Measurements from ENCODE around the gene RPS2.

The RPS2 gene

GRCh38 chr16:1976951-1977874, 12.6 kb upstream of the RPS2 start:
- peaks cover 44 to 46% of the 10 kb centered on the region in 2 experiments for H3K36me3 ChIP-seq (ENCODE audit: control insufficient read depth in 1 of 2, insufficient read depth in 2 of 2, low read length in 2 of 2)
- H2BK120ac ChIP-seq (ENCODE audit: insufficient read depth, low read length, poor library complexity): no peak overlapping the region
- no peak overlapping the region for H3K14ac ChIP-seq (ENCODE audit: low read length)
- no peak overlapping the region for H3K9ac ChIP-seq (ENCODE audit: low read length)
- no peak for DNase-seq
- H3K79me2 ChIP-seq (ENCODE audit: control insufficient read depth, insufficient read depth, low read length, poor library complexity): peaks cover 6% of the 10 kb centered on the region
- no peak overlapping the region for H4K12ac ChIP-seq (ENCODE audit: low read depth, low read length)
- H2BK12ac ChIP-seq (ENCODE audit: low read length): no peak overlapping the region
- H3K4me3 ChIP-seq (ENCODE audit: low read depth, low read length): no peak overlapping the region
- H4K91ac ChIP-seq (ENCODE audit: low read depth, low read length): no peak overlapping the region
- no peak overlapping the region for H3K4me2 ChIP-seq (ENCODE audit: low read length)
- peaks cover 31% of the 10 kb centered on the region for H3K27me3 ChIP-seq (ENCODE audit: insufficient read depth, low read length)
- H3K4me1 ChIP-seq (ENCODE audit: control insufficient read depth in 1 of 2, insufficient read depth in 2 of 2, low read length in 2 of 2): peaks cover 16 to 19% of the 10 kb centered on the region in 2 experiments
- H2BK5ac ChIP-seq (ENCODE audit: low read depth, low read length, poor library complexity): no peak overlapping the region
- H3K4ac ChIP-seq (ENCODE audit: low read depth, low read length): no peak overlapping the region
- peaks cover 8% of the 10 kb centered on the region for H3K9me3 ChIP-seq (ENCODE audit: insufficient read depth, low read depth, low read length)
- H3K23ac ChIP-seq (ENCODE audit: low read length): no peak overlapping the region
- no peak overlapping the region for H2AFZ ChIP-seq (ENCODE audit: insufficient read depth, low read length, poor library complexity)
- H3K79me1 ChIP-seq (ENCODE audit: low read length): peaks cover 4% of the 10 kb centered on the region
- WGBS (ENCODE audit: extremely low coverage, insufficient coverage, insufficient read length): no CpG with 5 or more reads among the region's 33 CpGs
- H2AK5ac ChIP-seq (ENCODE audit: low read length): no peak overlapping the region
- H4K8ac ChIP-seq (ENCODE audit: low read depth, low read length): no peak overlapping the region
- H3K27ac ChIP-seq (ENCODE audit: low read depth, low read length): no peak overlapping the region
- no peak overlapping the region for H3K18ac ChIP-seq (ENCODE audit: low read length)

GRCh38 chr16:1976216-1976520, 11.5 kb upstream of the RPS2 start:
- no peak overlapping the region for H2BK5ac ChIP-seq (ENCODE audit: low read depth, low read length, poor library complexity)
- peaks cover 21% of the 10 kb centered on the region for H3K27me3 ChIP-seq (ENCODE audit: insufficient read depth, low read length)
- H3K79me1 ChIP-seq (ENCODE audit: low read length): peaks cover 10% of the 10 kb centered on the region
- no CpG with 5 or more reads among the region's 8 CpGs for WGBS (ENCODE audit: extremely low coverage, insufficient coverage, insufficient read length)
- H2BK12ac ChIP-seq (ENCODE audit: low read length): no peak overlapping the region
- H3K4me3 ChIP-seq (ENCODE audit: low read depth, low read length): no peak overlapping the region
- no peak overlapping the region for H4K12ac ChIP-seq (ENCODE audit: low read depth, low read length)
- H3K4me2 ChIP-seq (ENCODE audit: low read length): no peak overlapping the region
- no peak overlapping the region for H3K4ac ChIP-seq (ENCODE audit: low read depth, low read length)
- H3K79me2 ChIP-seq (ENCODE audit: control insufficient read depth, insufficient read depth, low read length, poor library complexity): peaks cover 11% of the 10 kb centered on the region
- H2BK120ac ChIP-seq (ENCODE audit: insufficient read depth, low read length, poor library complexity): no peak overlapping the region
- H3K36me3 ChIP-seq (ENCODE audit: control insufficient read depth in 1 of 2, insufficient read depth in 2 of 2, low read length in 2 of 2): peaks cover 44 to 46% of the 10 kb centered on the region in 2 experiments
- no peak overlapping the region for H3K14ac ChIP-seq (ENCODE audit: low read length)
- no peak overlapping the region for H3K18ac ChIP-seq (ENCODE audit: low read length)
- H3K23ac ChIP-seq (ENCODE audit: low read length): no peak overlapping the region
- H3K9ac ChIP-seq (ENCODE audit: low read length): no peak overlapping the region
- H4K8ac ChIP-seq (ENCODE audit: low read depth, low read length): no peak overlapping the region
- H2AFZ ChIP-seq (ENCODE audit: insufficient read depth, low read length, poor library complexity): no peak overlapping the region
- no peak overlapping the region for H2AK5ac ChIP-seq (ENCODE audit: low read length)
- DNase-seq: no peak
- H3K4me1 ChIP-seq (ENCODE audit: control insufficient read depth in 1 of 2, insufficient read depth in 2 of 2, low read length in 2 of 2): peaks cover 18 to 21% of the 10 kb centered on the region in 2 experiments
- H3K27ac ChIP-seq (ENCODE audit: low read depth, low read length): no peak overlapping the region
- peaks cover 8% of the 10 kb centered on the region for H3K9me3 ChIP-seq (ENCODE audit: insufficient read depth, low read depth, low read length)
- H4K91ac ChIP-seq (ENCODE audit: low read depth, low read length): no peak overlapping the region

GRCh38 chr16:1975432-1976215, 11.0 kb upstream of the RPS2 start:
- no peak overlapping the region for H3K4me2 ChIP-seq (ENCODE audit: low read length)
- no peak overlapping the region for H3K4me3 ChIP-seq (ENCODE audit: low read depth, low read length)
- no peak overlapping the region for H4K91ac ChIP-seq (ENCODE audit: low read depth, low read length)
- H3K36me3 ChIP-seq (ENCODE audit: control insufficient read depth in 1 of 2, insufficient read depth in 2 of 2, low read length in 2 of 2): peaks cover 44 to 46% of the 10 kb centered on the region in 2 experiments
- no peak for DNase-seq
- no peak overlapping the region for H3K18ac ChIP-seq (ENCODE audit: low read length)
- H3K27me3 ChIP-seq (ENCODE audit: insufficient read depth, low read length): peaks cover 15% of the 10 kb centered on the region
- H3K27ac ChIP-seq (ENCODE audit: low read depth, low read length): no peak overlapping the region
- no peak overlapping the region for H2AFZ ChIP-seq (ENCODE audit: insufficient read depth, low read length, poor library complexity)
- H3K23ac ChIP-seq (ENCODE audit: low read length): no peak overlapping the region
- H2BK120ac ChIP-seq (ENCODE audit: insufficient read depth, low read length, poor library complexity): no peak overlapping the region
- H3K9me3 ChIP-seq (ENCODE audit: insufficient read depth, low read depth, low read length): peaks cover 6% of the 10 kb centered on the region
- no peak overlapping the region for H4K8ac ChIP-seq (ENCODE audit: low read depth, low read length)
- peaks cover 10% of the 10 kb centered on the region for H3K79me1 ChIP-seq (ENCODE audit: low read length)
- no peak overlapping the region for H3K9ac ChIP-seq (ENCODE audit: low read length)
- H4K12ac ChIP-seq (ENCODE audit: low read depth, low read length): no peak overlapping the region
- WGBS (ENCODE audit: extremely low coverage, insufficient coverage, insufficient read length): no CpG with 5 or more reads among the region's 33 CpGs
- no peak overlapping the region for H2BK5ac ChIP-seq (ENCODE audit: low read depth, low read length, poor library complexity)
- no peak overlapping the region for H2AK5ac ChIP-seq (ENCODE audit: low read length)
- H2BK12ac ChIP-seq (ENCODE audit: low read length): no peak overlapping the region
- H3K4me1 ChIP-seq (ENCODE audit: control insufficient read depth in 1 of 2, insufficient read depth in 2 of 2, low read length in 2 of 2): peaks cover 20 to 24% of the 10 kb centered on the region in 2 experiments
- no peak overlapping the region for H3K14ac ChIP-seq (ENCODE audit: low read length)
- no peak overlapping the region for H3K4ac ChIP-seq (ENCODE audit: low read depth, low read length)
- peaks cover 11% of the 10 kb centered on the region for H3K79me2 ChIP-seq (ENCODE audit: control insufficient read depth, insufficient read depth, low read length, poor library complexity)

GRCh38 chr16:1974157-1975070, 9.8 kb upstream of the RPS2 start:
- DNase-seq: no peak
- H3K4me2 ChIP-seq (ENCODE audit: low read length): no peak overlapping the region
- no peak overlapping the region for H3K9ac ChIP-seq (ENCODE audit: low read length)
- no peak overlapping the region for H4K91ac ChIP-seq (ENCODE audit: low read depth, low read length)
- H3K4me1 ChIP-seq (ENCODE audit: control insufficient read depth in 1 of 2, insufficient read depth in 2 of 2, low read length in 2 of 2): peaks cover 16 to 18% of the 10 kb centered on the region in 2 experiments
- peaks cover 11% of the 10 kb centered on the region for H3K79me2 ChIP-seq (ENCODE audit: control insufficient read depth, insufficient read depth, low read length, poor library complexity)
- no peak overlapping the region for H3K4ac ChIP-seq (ENCODE audit: low read depth, low read length)
- H2BK12ac ChIP-seq (ENCODE audit: low read length): no peak overlapping the region
- WGBS (ENCODE audit: extremely low coverage, insufficient coverage, insufficient read length): no CpG with 5 or more reads among the region's 42 CpGs
- no peaks in the 10 kb centered on the region for H3K9me3 ChIP-seq (ENCODE audit: insufficient read depth, low read depth, low read length)
- no peak overlapping the region for H3K18ac ChIP-seq (ENCODE audit: low read length)
- no peak overlapping the region for H2AFZ ChIP-seq (ENCODE audit: insufficient read depth, low read length, poor library complexity)
- H3K36me3 ChIP-seq (ENCODE audit: control insufficient read depth in 1 of 2, insufficient read depth in 2 of 2, low read length in 2 of 2): peaks cover 44 to 46% of the 10 kb centered on the region in 2 experiments
- H3K4me3 ChIP-seq (ENCODE audit: low read depth, low read length): peak overlapping the region; percentile 9
- no peak overlapping the region for H4K12ac ChIP-seq (ENCODE audit: low read depth, low read length)
- H3K79me1 ChIP-seq (ENCODE audit: low read length): peaks cover 7% of the 10 kb centered on the region
- H3K27ac ChIP-seq (ENCODE audit: low read depth, low read length): no peak overlapping the region
- no peak overlapping the region for H2AK5ac ChIP-seq (ENCODE audit: low read length)
- H3K23ac ChIP-seq (ENCODE audit: low read length): no peak overlapping the region
- H2BK120ac ChIP-seq (ENCODE audit: insufficient read depth, low read length, poor library complexity): no peak overlapping the region
- peaks cover 3% of the 10 kb centered on the region for H3K27me3 ChIP-seq (ENCODE audit: insufficient read depth, low read length)
- H4K8ac ChIP-seq (ENCODE audit: low read depth, low read length): no peak overlapping the region
- H3K14ac ChIP-seq (ENCODE audit: low read length): no peak overlapping the region
- H2BK5ac ChIP-seq (ENCODE audit: low read depth, low read length, poor library complexity): no peak overlapping the region

Data from trophoblast cell (in vitro differentiated cells and primary cell).